GM21619 (cell line): Measurements from ENCODE around the gene RAB18.
"Not testable (repeated sequence)": the region's sequence is repeated elsewhere in the genome, so short reads cannot be mapped to it uniquely, and the experiment has no call there.

Experiments used
- ATAC-seq: cut with Tn5 transposase; IDR thresholded peaks from one replicate; pipeline ENCODE4 v1.9.1; 2021; ENCODE audit not compliant: unreplicated experiment

Gene RAB18

GRCh38 chr10:27504007-27504807, at the start of gene RAB18:
Gene RAB18 (plus strand): TSS chr10:27504304. CDS start chr10:27504370, 66 bp downstream.
- ATAC-seq: peak; percentile 97

GRCh38 chr10:27454837-27455236, 49.3 kb upstream of the RAB18 start:
- ATAC-seq: no peak

GRCh38 chr10:27457261-27457945, 46.7 kb upstream of the RAB18 start:
- ATAC-seq: no peak

GRCh38 chr10:27457966-27458365, 46.1 kb upstream of the RAB18 start:
- no peak for ATAC-seq

GRCh38 chr10:27461312-27461711, 42.8 kb upstream of the RAB18 start:
- no peak for ATAC-seq

GRCh38 chr10:27463961-27464360, 40.1 kb upstream of the RAB18 start:
- ATAC-seq: no peak

- peak; percentile 80 for ATAC-seq
Observed at GRCh38 chr10:27464993-27465392, 39.1 kb upstream of the RAB18 start.

GRCh38 chr10:27465596-27465995, 38.5 kb upstream of the RAB18 start:
- not testable (repeated sequence) for ATAC-seq

GRCh38 chr10:27470885-27471284, 33.2 kb upstream of the RAB18 start:
- no peak for ATAC-seq

GRCh38 chr10:27474741-27475140, 29.4 kb upstream of the RAB18 start:
- no peak for ATAC-seq

GRCh38 chr10:27479016-27479415, 25.1 kb upstream of the RAB18 start:
- no peak for ATAC-seq

GRCh38 chr10:27481486-27481885, 22.6 kb upstream of the RAB18 start:
- ATAC-seq: no peak

GRCh38 chr10:27482984-27483956, 20.8 kb upstream of the RAB18 start:
- no peak for ATAC-seq

- no peak for ATAC-seq
Observed at GRCh38 chr10:27485368-27485767, 18.7 kb upstream of the RAB18 start.

- ATAC-seq: no peak
Observed at GRCh38 chr10:27485986-27486385, 18.1 kb upstream of the RAB18 start.

- no peak for ATAC-seq
Observed at GRCh38 chr10:27490807-27491206, 13.3 kb upstream of the RAB18 start.

GRCh38 chr10:27494116-27494805, 9.8 kb upstream of the RAB18 start:
- no peak for ATAC-seq

GRCh38 chr10:27496137-27496536, 8.0 kb upstream of the RAB18 start:
- no peak for ATAC-seq

GRCh38 chr10:27500096-27500495, 4.0 kb upstream of the RAB18 start:
- no peak for ATAC-seq

- no peak for ATAC-seq
Observed at GRCh38 chr10:27500886-27501285, 3.2 kb upstream of the RAB18 start.
